Panc1 (cell line): ENCODE measurements around the gene ARFGEF2. TPM values are rescaled to one million over a fixed set of nuclear protein-coding genes. Genes with fewer than 3 reads are reported as not detected.

Experiments used
- ATAC-seq: fragments of 200-7000 bp; cut with Tn5 transposase; 2 replicates; pipeline ENCODE4 v1.9.1; 2020; ENCODE audit warnings: mild to moderate bottlenecking, moderate library complexity
- BruUV-seq: library from RNA; stranded (reverse); fragments of 400-500 nt; replicated peaks from 2 replicates; lab custom pipeline; 2021; lab: Mats Ljungman, UMichigan
- CTCF ChIA-PET: fragments of 300-600 bp; sonication (Branson Sonifier 250); formaldehyde crosslinking; loops from one replicate; lab custom pipeline; 2022; ENCODE audit warnings: antibody characterized with exemption; lab: Charles Lee
- POLR2A ChIA-PET: fragments of 300-600 bp; sonication (Branson Sonifier 250); formaldehyde crosslinking; loops from one replicate; lab custom pipeline; 2022; ENCODE audit warnings: antibody characterized with exemption; lab: Charles Lee
- DNase-seq: peaks from one replicate; pipeline ENCODE4 v3.0.0-alpha.2; 2010; ENCODE audit warnings: low read depth, low spot score
- H3K27ac ChIP-seq: 2 replicates; pipeline ENCODE4 v1.5.1; 2011; ENCODE audit warnings: mild to moderate bottlenecking, low read length, inconsistent platforms
- H3K27me3 ChIP-seq: fragments of 200-500 bp; sonication (Bioruptor generic); 2 replicates; pipeline ENCODE4 v1.6.0; 2014; ENCODE audit warnings: low read length, inconsistent platforms; ENCODE audit not compliant: control insufficient read depth, insufficient read depth
- H3K36me3 ChIP-seq: fragments of 200-500 bp; sonication (Bioruptor generic); 2 replicates; pipeline ENCODE4 v1.5.1; 2014; ENCODE audit warnings: inconsistent platforms, mild to moderate bottlenecking, low read length, moderate library complexity; ENCODE audit not compliant: control insufficient read depth, insufficient read depth
- H3K4me1 ChIP-seq: 2 replicates; pipeline ENCODE4 v1.5.1; 2011; ENCODE audit warnings: inconsistent platforms, mild to moderate bottlenecking, low read length, moderate library complexity; ENCODE audit not compliant: control insufficient read depth, insufficient read depth
- H3K4me3 ChIP-seq, 2 experiments: 2 replicates each; pipeline ENCODE4 v1.5.1; 2011 to 2012; ENCODE audit warnings: low read depth in 2 of 2, low read length in 2 of 2, mild to moderate bottlenecking in 2 of 2, inconsistent platforms in 1 of 2, moderate library complexity in 1 of 2
- H3K9me3 ChIP-seq: fragments of 200-500 bp; sonication (Bioruptor generic); 2 replicates; pipeline ENCODE4 v1.5.1; 2014; ENCODE audit warnings: low read depth, mild to moderate bottlenecking, inconsistent platforms, low read length, moderate library complexity; ENCODE audit not compliant: control insufficient read depth, insufficient read depth
- CTCF ChIP-seq: fragments of 450-650 bp; IDR thresholded peaks from 2 replicates; pipeline ENCODE4 v1.5.1; 2017; ENCODE audit warnings: mild to moderate bottlenecking
- POLR2AphosphoS5 ChIP-seq: IDR thresholded peaks from 2 replicates; pipeline ENCODE4 v1.6.1; 2012; ENCODE audit warnings: mild to moderate bottlenecking, low read depth, low read length, moderate library complexity
- REST ChIP-seq, 2 experiments: IDR thresholded peaks; 2 replicates each; pipeline ENCODE4 v1.6.1; 2011 to 2012; ENCODE audit warnings: low read depth in 2 of 2, control low read depth in 1 of 2, low read length in 1 of 2, mild to moderate bottlenecking in 1 of 2, moderate library complexity in 1 of 2; ENCODE audit not compliant: insufficient read depth in 1 of 2
- SIN3A ChIP-seq: IDR thresholded peaks from 2 replicates; pipeline ENCODE4 v1.6.1; 2012; ENCODE audit warnings: low read depth, mild to moderate bottlenecking, low read length, moderate library complexity, borderline replicate concordance; ENCODE audit not compliant: insufficient read depth
- in situ Hi-C: cut with HindIII; loops from 2 replicates; pipeline ENCODE4 v1.10.0; 2016; ENCODE audit warnings: low sequenced_read_pairs, low pct_unique_long_range_greater_than_20kb
- intact Hi-C: fragments of 100-400 bp; cut with micrococcal nuclease; formaldehyde crosslinking; loops from one replicate; pipeline ENCODE4 v1.10.0; 2022; ENCODE audit not compliant: unreplicated experiment
- total RNA-seq: library from RNA; stranded (reverse); gene quantifications from one replicate; pipeline ENCODE4 v1.2.1, GENCODE V29; 2021; ENCODE audit not compliant: unreplicated experiment

The ARFGEF2 gene
- total RNA-seq, 1 experiment from 2014 or later = 36.6 TPM

DNA sequence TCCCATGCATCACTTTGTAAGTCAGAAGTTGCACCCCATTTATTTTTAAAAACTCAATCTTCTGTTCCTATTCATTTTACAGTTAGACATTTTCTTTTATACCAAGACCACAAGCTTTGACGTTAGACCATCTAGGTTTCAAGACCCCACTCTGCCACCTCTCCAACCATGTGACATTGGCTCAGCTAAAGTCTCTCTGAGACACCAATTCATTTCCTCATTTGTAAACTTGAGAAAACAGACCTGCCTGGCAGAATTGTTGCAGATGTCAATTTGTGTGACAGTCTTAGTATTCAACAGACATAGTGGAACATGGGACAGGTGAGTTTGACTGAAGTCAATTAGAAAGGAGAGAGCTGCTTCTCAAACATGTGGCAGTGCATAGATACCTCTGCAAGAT is 69.0 kb downstream of the ARFGEF2 start:
- H3K4me3 ChIP-seq = no peak overlapping the region
- no peak overlapping the region for H3K27ac ChIP-seq
- in situ Hi-C loops = no loop called here
- peaks cover 34% of the 10 kb centered on the region for H3K36me3 ChIP-seq
- ChIA-PET CTCF (no interaction called here), POLR2A (no interaction called here)
- no peak for DNase-seq
- intact Hi-C loops = no loop called here
- TF ChIP-seq REST (IDR thresholded peaks at IDR 0.05; ENCODE audit: insufficient read depth in 1 of 2, low read depth in 2 of 2, low read length in 1 of 2) (no peak), CTCF (no peak)
- H3K4me1 ChIP-seq = no peaks in the 10 kb centered on the region
- no TSS peak for BruUV-seq
- H3K27me3 ChIP-seq = no peaks in the 10 kb centered on the region
- no peaks in the 10 kb centered on the region for H3K9me3 ChIP-seq
- no peak for ATAC-seq

DNA sequence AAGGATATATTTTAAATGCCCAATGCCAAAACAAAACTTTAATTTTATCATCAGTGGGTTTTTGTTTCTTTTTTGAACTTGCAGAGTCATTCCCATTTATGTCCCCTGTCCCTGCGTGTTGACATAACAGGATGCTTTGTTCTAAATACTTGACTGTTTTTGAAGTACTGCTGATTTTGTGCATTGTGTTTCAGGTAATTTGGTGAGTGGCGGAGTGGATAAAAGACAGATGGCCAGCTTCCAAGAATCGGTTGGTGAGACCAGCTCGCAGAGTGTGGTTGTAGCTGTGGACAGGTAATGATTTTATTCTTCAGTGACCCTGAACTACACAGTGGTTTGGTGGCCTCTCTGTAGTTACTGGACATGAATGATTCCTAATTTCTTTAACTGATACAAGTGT is 74.1 kb downstream of the ARFGEF2 start:
- in situ Hi-C loops (no loop called here), intact Hi-C loops (no loop called here)
- no peak for TF ChIP-seq REST (IDR thresholded peaks at IDR 0.05; ENCODE audit: insufficient read depth in 1 of 2, low read depth in 2 of 2, low read length in 1 of 2)
- no peak for TF ChIP-seq SIN3A
- TF ChIP-seq POLR2AphosphoS5 = no peak
- BruUV-seq = no TSS peak
- POLR2A ChIA-PET = no interaction called here
- Histone ChIP-seq H3K4me1 (no peaks in the 10 kb centered on the region), H3K36me3 (peaks cover 26% of the 10 kb centered on the region), H3K27me3 (no peaks in the 10 kb centered on the region), H3K9me3 (no peaks in the 10 kb centered on the region), H3K27ac (no peak overlapping the region), H3K4me3 (no peak overlapping the region)
- CTCF ChIA-PET = no interaction called here
- DNase-seq (no peak), ATAC-seq (no peak)
